ENCODE measurements around the gene AFF4. TPM values are rescaled to one million over a fixed set of nuclear protein-coding genes. Genes with fewer than 3 reads are reported as not detected.
"Not testable (repeated sequence)": the region's sequence is repeated elsewhere in the genome, so short reads cannot be mapped to it uniquely, and the experiment has no call there.

The AFF4 gene
- total RNA-seq, 1 donor from 2014 or later = 63.0 TPM

GRCh38 chr5:132996307-132996706 lies 32.9 kb upstream of the AFF4 start:
- intact Hi-C loops (cut with DNase I) = no loop called here
- DNase-seq (ENCODE audit: low spot score in 2 of 2) = no peak
- H3K4me3 ChIP-seq = no peak overlapping the region
- no peaks in the 10 kb centered on the region for H3K9me3 ChIP-seq
- H3K36me3 ChIP-seq = no peaks in the 10 kb centered on the region
- H3K4me1 ChIP-seq = peaks cover 0 to 5% of the 10 kb centered on the region in 2 donors
- no peak overlapping the region for H3K27ac ChIP-seq
- TF ChIP-seq CTCF (IDR thresholded peaks at IDR 0.05) = no peak
- no peaks in the 10 kb centered on the region for H3K27me3 ChIP-seq

GRCh38 chr5:132987531-132988408 lies 24.3 kb upstream of the AFF4 start:
- no peaks in the 10 kb centered on the region for H3K27me3 ChIP-seq
- no peak overlapping the region for H3K27ac ChIP-seq
- no peak overlapping the region for H3K4me3 ChIP-seq
- intact Hi-C loops (cut with DNase I) = no loop called here
- H3K9me3 ChIP-seq = no peaks in the 10 kb centered on the region
- no peaks in the 10 kb centered on the region for H3K36me3 ChIP-seq
- no peaks in the 10 kb centered on the region for H3K4me1 ChIP-seq
- no peak for TF ChIP-seq CTCF (IDR thresholded peaks at IDR 0.05)
- no peak for DNase-seq (ENCODE audit: low spot score in 2 of 2)

- H3K27ac ChIP-seq; H3K4me1 ChIP-seq; H3K9me3 ChIP-seq; DNase-seq (ENCODE audit: low spot score in 2 of 2); intact Hi-C loops (cut with DNase I); H3K4me3 ChIP-seq; H3K27me3 ChIP-seq; H3K36me3 ChIP-seq: not testable (repeated sequence)
Observed at GRCh38 chr5:132982971-132983370, 19.5 kb upstream of the AFF4 start.

GRCh38 chr5:132981288-132981687 lies 17.9 kb upstream of the AFF4 start:
- H3K4me3 ChIP-seq = no peak overlapping the region
- H3K4me1 ChIP-seq = no peaks in the 10 kb centered on the region
- H3K36me3 ChIP-seq = no peaks in the 10 kb centered on the region
- no peaks in the 10 kb centered on the region for H3K27me3 ChIP-seq
- no peak overlapping the region for H3K27ac ChIP-seq
- TF ChIP-seq CTCF (IDR thresholded peaks at IDR 0.05) = no peak
- no peak for DNase-seq (ENCODE audit: low spot score in 2 of 2)
- H3K9me3 ChIP-seq = no peaks in the 10 kb centered on the region
- intact Hi-C loops (cut with DNase I) = no loop called here

GRCh38 chr5:132979976-132980375 lies 16.5 kb upstream of the AFF4 start:
- no peak for TF ChIP-seq CTCF (IDR thresholded peaks at IDR 0.05)
- no peaks in the 10 kb centered on the region for H3K4me1 ChIP-seq
- no peaks in the 10 kb centered on the region for H3K36me3 ChIP-seq
- no peaks in the 10 kb centered on the region for H3K9me3 ChIP-seq
- intact Hi-C loops (cut with DNase I) = no loop called here
- no peak overlapping the region for H3K4me3 ChIP-seq
- no peak for DNase-seq (ENCODE audit: low spot score in 2 of 2)
- no peak overlapping the region for H3K27ac ChIP-seq
- no peaks in the 10 kb centered on the region for H3K27me3 ChIP-seq

- no peaks in the 10 kb centered on the region for H3K9me3 ChIP-seq
- H3K27ac ChIP-seq = no peak overlapping the region
- no peak for TF ChIP-seq CTCF (IDR thresholded peaks at IDR 0.05)
- H3K4me1 ChIP-seq = no peaks in the 10 kb centered on the region
- intact Hi-C loops (cut with DNase I) = no loop called here
- no peak for DNase-seq (ENCODE audit: low spot score in 2 of 2)
- H3K27me3 ChIP-seq = no peaks in the 10 kb centered on the region
- H3K4me3 ChIP-seq = no peak overlapping the region
- H3K36me3 ChIP-seq = no peaks in the 10 kb centered on the region
Observed at GRCh38 chr5:132979367-132979940, 16.0 kb upstream of the AFF4 start.
